ENCODE measurements around the gene HOXB5.

HOXB5 gene

GRCh38 chr17:48633266-48633677 lies 39.7 kb upstream of the HOXB5 start:
- DNase-seq, result no peak
- Histone ChIP-seq H3K4me3 (ENCODE audit: low read depth, low read length) (no peak overlapping the region), H3K9me3 (no peaks in the 10 kb centered on the region), H3K4me1 (no peaks in the 10 kb centered on the region), H3K27me3 (peaks cover 100% of the 10 kb centered on the region), H3K36me3 (no peaks in the 10 kb centered on the region)
- TF ChIP-seq CTCF (IDR thresholded peaks at IDR 0.05; ENCODE audit: low read depth, low read length), result no peak

- H3K9me3 ChIP-seq, result no peaks in the 10 kb centered on the region
Observed at GRCh38 chr17:48632579-48633265, 39.1 kb upstream of the HOXB5 start.

GRCh38 chr17:48631693-48632578 lies 38.4 kb upstream of the HOXB5 start:
- no peak for DNase-seq
- TF ChIP-seq CTCF (IDR thresholded peaks at IDR 0.05; ENCODE audit: low read depth, low read length), result no peak
- Histone ChIP-seq H3K4me3 (ENCODE audit: low read depth, low read length) (no peak overlapping the region), H3K4me1 (no peaks in the 10 kb centered on the region), H3K36me3 (no peaks in the 10 kb centered on the region), H3K9me3 (no peaks in the 10 kb centered on the region), H3K27me3 (peaks cover 100% of the 10 kb centered on the region)

More at GRCh38 chr17:48632579-48633265, 39.1 kb upstream of the HOXB5 start:
- Histone ChIP-seq H3K4me1 (no peaks in the 10 kb centered on the region), H3K27me3 (peaks cover 100% of the 10 kb centered on the region), H3K36me3 (no peaks in the 10 kb centered on the region), H3K4me3 (ENCODE audit: low read depth, low read length) (no peak overlapping the region)
- DNase-seq, result no peak
- no peak for TF ChIP-seq CTCF (IDR thresholded peaks at IDR 0.05; ENCODE audit: low read depth, low read length)

- Histone ChIP-seq H3K9me3 (no peaks in the 10 kb centered on the region), H3K4me3 (ENCODE audit: low read depth, low read length) (no peak overlapping the region), H3K27me3 (peaks cover 99% of the 10 kb centered on the region), H3K4me1 (no peaks in the 10 kb centered on the region), H3K36me3 (no peaks in the 10 kb centered on the region)
- no peak for DNase-seq
- no peak for TF ChIP-seq CTCF (IDR thresholded peaks at IDR 0.05; ENCODE audit: low read depth, low read length)
Observed at GRCh38 chr17:48630925-48631692, 37.5 kb upstream of the HOXB5 start.

GRCh38 chr17:48630009-48630924 lies 36.7 kb upstream of the HOXB5 start:
- H3K27me3 ChIP-seq, result peaks cover 99% of the 10 kb centered on the region
- DNase-seq, result no peak
- no peaks in the 10 kb centered on the region for H3K36me3 ChIP-seq
- H3K4me3 ChIP-seq (ENCODE audit: low read depth, low read length), result no peak overlapping the region
- no peaks in the 10 kb centered on the region for H3K9me3 ChIP-seq
- no peak for TF ChIP-seq CTCF (IDR thresholded peaks at IDR 0.05; ENCODE audit: low read depth, low read length)
- H3K4me1 ChIP-seq, result no peaks in the 10 kb centered on the region

All from BE2C (cell line).